ENCODE measurements around the gene PREX1. TPM values are rescaled to one million over a fixed set of nuclear protein-coding genes. Genes with fewer than 3 reads are reported as not detected.

Gene PREX1
- total RNA-seq, 2 donors from 2014 or later: 7.4 to 37.9 TPM

GRCh38 chr20:48574383-48574782 lies 253.4 kb downstream of the PREX1 start:
- no peaks in the 10 kb centered on the region for H3K9me3 ChIP-seq
- H3K36me3 ChIP-seq: no peaks in the 10 kb centered on the region
- 29% methylated on average over 1 of the region's 1 CpG for WGBS
- intact Hi-C loops (cut with DNase I): no loop called here
- no peaks in the 10 kb centered on the region for H3K4me1 ChIP-seq (replicated peaks)
- H3K27ac ChIP-seq: no peak overlapping the region
- no peak overlapping the region for H3K4me3 ChIP-seq
- H3K27me3 ChIP-seq (replicated peaks; ENCODE audit: insufficient read depth): peaks cover 4% of the 10 kb centered on the region
- TF ChIP-seq POLR2AphosphoS5 (IDR thresholded peaks at IDR 0.05) (no peak), POLR2A (IDR thresholded peaks at IDR 0.05) (no peak), CTCF (IDR thresholded peaks at IDR 0.05) (no peak)
- no peak for DNase-seq (ENCODE audit: low spot score)

Other genes with a start within 250 kb of the PREX1 start
- 10 to 100 TPM; 36.3 to 51.6 TPM for gene ARFGEF2, start 93.7 kb upstream of the PREX1 start, total RNA-seq
- gene CSE1L, start 218.3 kb upstream of the PREX1 start, total RNA-seq: 10 to 100 TPM; 38.8 to 64.0 TPM

All from prostate gland (tissue), 2 donors.